ENCODE results near the gene SND1.

Gene SND1

GRCh38 chr7:128097211-128097731 is 445.3 kb downstream of the SND1 start:
- no peak overlapping the region for H3K4me3 ChIP-seq (ENCODE audit: low read length)
- peak; percentile 12 for DNase-seq (ENCODE audit: low read depth)
- TF ChIP-seq CTCF (conservative IDR thresholded peaks at IDR 0.05; ENCODE audit: low read length) = no peak

- no peak overlapping the region for H3K4me3 ChIP-seq (ENCODE audit: low read length)
- no peak for DNase-seq (ENCODE audit: low read depth)
- no peak for TF ChIP-seq CTCF (conservative IDR thresholded peaks at IDR 0.05; ENCODE audit: low read length)
Observed at GRCh38 chr7:128098629-128099028, 446.6 kb downstream of the SND1 start.

- no peak overlapping the region for H3K4me3 ChIP-seq (ENCODE audit: low read length)
- TF ChIP-seq CTCF (conservative IDR thresholded peaks at IDR 0.05; ENCODE audit: low read length) = no peak
- DNase-seq (ENCODE audit: low read depth) = peak; percentile 29
Observed at GRCh38 chr7:128099204-128099671, 447.2 kb downstream of the SND1 start.

- H3K4me3 ChIP-seq (ENCODE audit: low read length) = no peak overlapping the region
- peak; percentile 16 for DNase-seq (ENCODE audit: low read depth)
- TF ChIP-seq CTCF (conservative IDR thresholded peaks at IDR 0.05; ENCODE audit: low read length) = no peak
Observed at GRCh38 chr7:128100225-128100948, 448.4 kb downstream of the SND1 start.

- no peak for TF ChIP-seq CTCF (conservative IDR thresholded peaks at IDR 0.05; ENCODE audit: low read length)
- H3K4me3 ChIP-seq (ENCODE audit: low read length) = no peak overlapping the region
- no peak for DNase-seq (ENCODE audit: low read depth)
Observed at GRCh38 chr7:128100949-128101713, 449.1 kb downstream of the SND1 start.

GRCh38 chr7:128102490-128103291 is 450.7 kb downstream of the SND1 start:
- no peak overlapping the region for H3K4me3 ChIP-seq (ENCODE audit: low read length)
- TF ChIP-seq CTCF (conservative IDR thresholded peaks at IDR 0.05; ENCODE audit: low read length) = no peak
- no peak for DNase-seq (ENCODE audit: low read depth)
